IMR-90 (cell line): Measurements from ENCODE around the gene CKAP5.

Experiments used
- BHLHE40 ChIP-seq: fragments of 150-350 bp; IDR thresholded peaks from 2 replicates; pipeline ENCODE4 v1.6.1; 2016; ENCODE audit warnings: mild to moderate bottlenecking, low read depth, low read length
- CEBPB ChIP-seq: IDR thresholded peaks from 2 replicates; pipeline ENCODE4 v1.6.1; 2012; ENCODE audit warnings: low read depth, low read length, improper control_type of control experiment
- CTCF ChIP-seq: conservative IDR thresholded peaks from 2 replicates; pipeline ENCODE4 v1.5.1; 2012; ENCODE audit warnings: mild to moderate bottlenecking, low read depth, low read length, improper control_type of control experiment
- FOS ChIP-seq: fragments of 150-350 bp; IDR thresholded peaks from 2 replicates; pipeline ENCODE4 v1.6.1; 2016; ENCODE audit warnings: low read depth, low read length
- POLR2A ChIP-seq: IDR thresholded peaks from 2 replicates; pipeline ENCODE4 v1.6.1; 2012; ENCODE audit warnings: mild to moderate bottlenecking, low read depth, low read length
- RCOR1 ChIP-seq: IDR thresholded peaks from 2 replicates; pipeline ENCODE4 v1.6.1; 2012; ENCODE audit warnings: mild to moderate bottlenecking, low read length, improper control_type of control experiment; ENCODE audit not compliant: insufficient replicate concordance

- TF ChIP-seq FOS (peak; percentile 26; the same call in 1 of the 2 replicates), CTCF (no peak), POLR2A (no peak), BHLHE40 (no peak), CEBPB (0 out of 2 replicates have a peak, but pooled peaks have one; percentile 16), RCOR1 (no peak)
Observed at GRCh38 chr11:46865340-46865739, 19.3 kb upstream of the CKAP5 start.
